ENCODE results near the gene ARHGAP24.
A peak's percentile ranks its signal among the peaks of the same experiment; 100 is the strongest.

The ARHGAP24 gene

DNA sequence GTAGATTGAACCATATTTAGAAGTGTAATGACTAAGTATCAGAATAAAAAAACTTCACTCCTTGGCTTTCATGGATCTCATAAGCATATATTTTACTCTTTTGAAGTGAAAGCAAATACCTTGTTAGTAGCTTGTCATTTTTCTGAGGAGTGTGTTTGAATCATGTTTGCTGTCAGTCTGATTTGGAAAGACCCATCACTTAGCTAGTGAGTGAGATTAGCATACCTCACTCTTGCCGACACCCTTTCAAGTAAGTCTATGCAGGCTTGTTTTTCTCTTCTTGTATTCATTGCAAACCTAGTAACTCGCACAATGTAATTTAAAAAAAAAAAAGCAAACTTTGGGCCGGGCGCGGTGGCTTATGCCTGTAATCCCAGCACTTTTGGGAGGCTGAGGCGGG lies 360.0 kb downstream of the ARHGAP24 start:
- TF ChIP-seq EP300 (IDR thresholded peaks at IDR 0.05; ENCODE audit: borderline replicate concordance) = no peak
- no peak for TF ChIP-seq MAX (IDR thresholded peaks at IDR 0.05)
- no peak for TF ChIP-seq NFIC (IDR thresholded peaks at IDR 0.05)
- TF ChIP-seq FOXM1 (IDR thresholded peaks at IDR 0.05; ENCODE audit: borderline replicate concordance, low read depth) = no peak
- no peak for TF ChIP-seq ZBTB7A (IDR thresholded peaks at IDR 0.05; ENCODE audit: low read depth)

GRCh38 chr4:85836588-85837438 lies 361.9 kb downstream of the ARHGAP24 start:
- TF ChIP-seq TEAD4 (IDR thresholded peaks at IDR 0.05) = no peak
- TF ChIP-seq CREB1 (IDR thresholded peaks at IDR 0.05; ENCODE audit: low read depth) = no peak
- TF ChIP-seq YY1 (IDR thresholded peaks at IDR 0.05; ENCODE audit: low read depth) = no peak
- no peak for TF ChIP-seq EGR1 (IDR thresholded peaks at IDR 0.05)
- no peak for TF ChIP-seq ZBTB7A (IDR thresholded peaks at IDR 0.05; ENCODE audit: low read depth)
- TF ChIP-seq MAX (IDR thresholded peaks at IDR 0.05) = no peak
- no peak for TF ChIP-seq FOXM1 (IDR thresholded peaks at IDR 0.05; ENCODE audit: borderline replicate concordance, low read depth)
- no peak for TF ChIP-seq CEBPB (IDR thresholded peaks at IDR 0.05)
- no peak for TF ChIP-seq TAF1 (IDR thresholded peaks at IDR 0.05; ENCODE audit: low read depth)
- TF ChIP-seq NFIC (IDR thresholded peaks at IDR 0.05) = no peak
- TF ChIP-seq RAD21 (IDR thresholded peaks at IDR 0.05; ENCODE audit: low read depth) = no peak

DNA sequence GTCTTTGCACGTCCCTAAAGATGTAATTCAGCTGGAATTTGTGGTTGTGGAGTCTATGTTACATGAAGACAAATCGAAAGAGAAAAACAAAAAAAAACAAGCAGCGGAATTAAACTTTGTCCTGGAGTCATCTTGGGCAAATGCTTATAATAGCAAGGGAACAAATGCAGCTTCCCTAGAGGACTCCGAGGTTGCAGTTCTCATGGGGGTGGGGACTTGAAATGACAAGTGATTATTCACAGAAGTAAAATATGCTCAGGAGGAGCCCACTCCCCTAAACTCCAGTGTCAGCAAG lies 362.4 kb downstream of the ARHGAP24 start:
- TF ChIP-seq CEBPB (IDR thresholded peaks at IDR 0.05) = no peak
- TF ChIP-seq, protein P1, sequence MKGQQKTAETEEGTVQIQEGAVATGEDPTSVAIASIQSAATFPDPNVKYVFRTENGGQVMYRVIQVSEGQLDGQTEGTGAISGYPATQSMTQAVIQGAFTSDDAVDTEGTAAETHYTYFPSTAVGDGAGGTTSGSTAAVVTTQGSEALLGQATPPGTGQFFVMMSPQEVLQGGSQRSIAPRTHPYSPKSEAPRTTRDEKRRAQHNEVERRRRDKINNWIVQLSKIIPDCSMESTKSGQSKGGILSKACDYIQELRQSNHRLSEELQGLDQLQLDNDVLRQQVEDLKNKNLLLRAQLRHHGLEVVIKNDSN (IDR thresholded peaks at IDR 0.05) = no peak
- TF ChIP-seq MAX (IDR thresholded peaks at IDR 0.05) = no peak
- no peak for TF ChIP-seq ZBTB7A (IDR thresholded peaks at IDR 0.05; ENCODE audit: low read depth)
- no peak for TF ChIP-seq TEAD4 (IDR thresholded peaks at IDR 0.05)
- TF ChIP-seq EP300 (IDR thresholded peaks at IDR 0.05; ENCODE audit: borderline replicate concordance) = no peak
- no peak for TF ChIP-seq EGR1 (IDR thresholded peaks at IDR 0.05)
- TF ChIP-seq NFIC (IDR thresholded peaks at IDR 0.05) = no peak
- no peak for TF ChIP-seq CREB1 (IDR thresholded peaks at IDR 0.05; ENCODE audit: low read depth)
- no peak for TF ChIP-seq YY1 (IDR thresholded peaks at IDR 0.05; ENCODE audit: low read depth)

DNA sequence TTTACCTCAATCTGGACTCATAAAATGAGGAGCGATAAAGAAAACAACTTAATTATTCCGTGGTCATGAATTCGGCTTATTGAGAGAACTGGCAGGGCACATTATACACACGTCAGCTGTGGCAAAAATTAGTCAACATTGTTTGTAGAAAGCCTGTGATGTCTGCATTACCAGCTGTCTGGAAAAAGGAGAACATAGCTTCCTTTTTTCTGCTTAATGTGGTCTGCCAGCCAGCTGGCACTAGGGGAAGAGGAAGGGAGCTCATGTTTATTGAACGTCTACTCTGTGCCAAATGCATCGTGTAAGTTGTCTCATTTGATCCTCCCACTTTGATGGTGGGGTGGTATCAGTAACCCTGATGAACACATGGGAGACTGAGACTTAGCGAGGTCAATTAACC lies 367.6 kb downstream of the ARHGAP24 start:
- TF ChIP-seq CREB1 (IDR thresholded peaks at IDR 0.05; ENCODE audit: low read depth) (no peak), YY1 (IDR thresholded peaks at IDR 0.05; ENCODE audit: low read depth) (no peak), RAD21 (IDR thresholded peaks at IDR 0.05; ENCODE audit: low read depth) (no peak), EP300 (IDR thresholded peaks at IDR 0.05; ENCODE audit: borderline replicate concordance) (no peak), FOXM1 (IDR thresholded peaks at IDR 0.05; ENCODE audit: borderline replicate concordance, low read depth) (no peak), TCF12 (IDR thresholded peaks at IDR 0.05; ENCODE audit: low read depth) (no peak), EGR1 (IDR thresholded peaks at IDR 0.05) (no peak), TAF1 (IDR thresholded peaks at IDR 0.05; ENCODE audit: low read depth) (no peak), NFIC (IDR thresholded peaks at IDR 0.05) (no peak), CEBPB (IDR thresholded peaks at IDR 0.05) (no peak), TEAD4 (IDR thresholded peaks at IDR 0.05) (no peak), MAX (IDR thresholded peaks at IDR 0.05) (no peak), ZBTB7A (IDR thresholded peaks at IDR 0.05; ENCODE audit: low read depth) (no peak)
- TF ChIP-seq, protein P2, sequence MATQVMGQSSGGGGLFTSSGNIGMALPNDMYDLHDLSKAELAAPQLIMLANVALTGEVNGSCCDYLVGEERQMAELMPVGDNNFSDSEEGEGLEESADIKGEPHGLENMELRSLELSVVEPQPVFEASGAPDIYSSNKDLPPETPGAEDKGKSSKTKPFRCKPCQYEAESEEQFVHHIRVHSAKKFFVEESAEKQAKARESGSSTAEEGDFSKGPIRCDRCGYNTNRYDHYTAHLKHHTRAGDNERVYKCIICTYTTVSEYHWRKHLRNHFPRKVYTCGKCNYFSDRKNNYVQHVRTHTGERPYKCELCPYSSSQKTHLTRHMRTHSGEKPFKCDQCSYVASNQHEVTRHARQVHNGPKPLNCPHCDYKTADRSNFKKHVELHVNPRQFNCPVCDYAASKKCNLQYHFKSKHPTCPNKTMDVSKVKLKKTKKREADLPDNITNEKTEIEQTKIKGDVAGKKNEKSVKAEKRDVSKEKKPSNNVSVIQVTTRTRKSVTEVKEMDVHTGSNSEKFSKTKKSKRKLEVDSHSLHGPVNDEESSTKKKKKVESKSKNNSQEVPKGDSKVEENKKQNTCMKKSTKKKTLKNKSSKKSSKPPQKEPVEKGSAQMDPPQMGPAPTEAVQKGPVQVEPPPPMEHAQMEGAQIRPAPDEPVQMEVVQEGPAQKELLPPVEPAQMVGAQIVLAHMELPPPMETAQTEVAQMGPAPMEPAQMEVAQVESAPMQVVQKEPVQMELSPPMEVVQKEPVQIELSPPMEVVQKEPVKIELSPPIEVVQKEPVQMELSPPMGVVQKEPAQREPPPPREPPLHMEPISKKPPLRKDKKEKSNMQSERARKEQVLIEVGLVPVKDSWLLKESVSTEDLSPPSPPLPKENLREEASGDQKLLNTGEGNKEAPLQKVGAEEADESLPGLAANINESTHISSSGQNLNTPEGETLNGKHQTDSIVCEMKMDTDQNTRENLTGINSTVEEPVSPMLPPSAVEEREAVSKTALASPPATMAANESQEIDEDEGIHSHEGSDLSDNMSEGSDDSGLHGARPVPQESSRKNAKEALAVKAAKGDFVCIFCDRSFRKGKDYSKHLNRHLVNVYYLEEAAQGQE (IDR thresholded peaks at IDR 0.05; ENCODE audit: low read depth) = no peak
- TF ChIP-seq, protein P1 (IDR thresholded peaks at IDR 0.05) = no peak

GRCh38 chr4:85853740-85854139 lies 378.8 kb downstream of the ARHGAP24 start:
- TF ChIP-seq NFIC (IDR thresholded peaks at IDR 0.05) = peak; percentile 57

- TF ChIP-seq EP300 (IDR thresholded peaks at IDR 0.05; ENCODE audit: borderline replicate concordance) (no peak), ZBTB7A (IDR thresholded peaks at IDR 0.05; ENCODE audit: low read depth) (no peak), TCF12 (IDR thresholded peaks at IDR 0.05; ENCODE audit: low read depth) (no peak), RAD21 (IDR thresholded peaks at IDR 0.05; ENCODE audit: low read depth) (no peak), MAX (IDR thresholded peaks at IDR 0.05) (no peak), EGR1 (IDR thresholded peaks at IDR 0.05) (no peak), TEAD4 (IDR thresholded peaks at IDR 0.05) (no peak), FOXM1 (IDR thresholded peaks at IDR 0.05; ENCODE audit: borderline replicate concordance, low read depth) (no peak), CEBPB (IDR thresholded peaks at IDR 0.05) (no peak), CREB1 (IDR thresholded peaks at IDR 0.05; ENCODE audit: low read depth) (no peak)
- TF ChIP-seq, protein P2 (IDR thresholded peaks at IDR 0.05; ENCODE audit: low read depth) = no peak
These were observed 379.6 kb downstream of the ARHGAP24 start for GRCh38 chr4:85854546-85854945.
